Keratinocyte (primary cell): ENCODE measurements around the gene OTOS. TPM values are rescaled to one million over a fixed set of nuclear protein-coding genes. Genes with fewer than 3 reads are reported as not detected.

Experiments used
- DNase-seq: peaks from one replicate; pipeline ENCODE4 v3.0.0-alpha.2; 2011; ENCODE audit warnings: low read depth, missing footprints, low spot score
- FAIRE-seq: peaks from 2 replicates; lab custom pipeline; 2011; peaks lifted over from hg19 to GRCh38; lab: Jason Lieb, UNC
- H2AFZ ChIP-seq: 2 replicates; pipeline ENCODE4 v1.6.0; 2012; ENCODE audit warnings: low read length, control low read depth, inconsistent platforms; ENCODE audit not compliant: control insufficient read depth
- H3K27ac ChIP-seq: 2 replicates; pipeline ENCODE4 v1.5.1; 2011; ENCODE audit warnings: low read length; ENCODE audit not compliant: control insufficient read depth, insufficient read depth
- H3K27me3 ChIP-seq: 3 replicates; pipeline ENCODE4 v1.6.0; 2011; ENCODE audit warnings: low read length; ENCODE audit not compliant: control insufficient read depth, insufficient read depth; ENCODE audit errors: extremely low read depth
- H3K36me3 ChIP-seq, 2 experiments: 2 replicates in 1 of 2; 3 replicates in 1 of 2; pipeline ENCODE4 v1.5.1; 2011; ENCODE audit warnings: low read length in 2 of 2, mild to moderate bottlenecking in 1 of 2; ENCODE audit not compliant: control insufficient read depth in 2 of 2, insufficient read depth in 2 of 2; ENCODE audit errors: extremely low read depth in 1 of 2
- H3K4me1 ChIP-seq: 3 replicates; pipeline ENCODE4 v1.5.1; 2011; ENCODE audit warnings: low read length; ENCODE audit not compliant: control insufficient read depth, insufficient read depth; ENCODE audit errors: extremely low read depth
- H3K4me2 ChIP-seq: 3 replicates; pipeline ENCODE4 v1.6.0; 2011; ENCODE audit warnings: low read depth, low read length; ENCODE audit not compliant: control insufficient read depth, insufficient read depth; ENCODE audit errors: extremely low read depth
- H3K4me3 ChIP-seq, 3 experiments: fragments of 200-600 bp in 1 of 3; sonication (generic) in 1 of 3; 2 replicates in 2 of 3; 3 replicates in 1 of 3; pipeline ENCODE4 v1.5.1; 2011 to 2016; ENCODE audit warnings: low read length in 3 of 3, mild to moderate bottlenecking in 3 of 3, control low read depth in 2 of 3, inconsistent platforms in 1 of 3, low read depth in 1 of 3, mixed read lengths in 1 of 3, mixed run types in 1 of 3, moderate library complexity in 1 of 3; ENCODE audit not compliant: control insufficient read depth in 2 of 3, insufficient read depth in 2 of 3; ENCODE audit errors: extremely low read depth in 1 of 3
- H3K79me2 ChIP-seq: 2 replicates; pipeline ENCODE4 v1.6.0; 2012; ENCODE audit warnings: low read length; ENCODE audit not compliant: control insufficient read depth, insufficient read depth
- H3K9ac ChIP-seq: 3 replicates; pipeline ENCODE4 v1.6.0; 2011; ENCODE audit warnings: low read length; ENCODE audit not compliant: control insufficient read depth, insufficient read depth; ENCODE audit errors: extremely low read depth
- H3K9me1 ChIP-seq: 3 replicates; pipeline ENCODE4 v1.6.0; 2011; ENCODE audit warnings: low read length; ENCODE audit not compliant: control insufficient read depth, insufficient read depth; ENCODE audit errors: extremely low read depth
- H3K9me3 ChIP-seq: 2 replicates; pipeline ENCODE4 v1.5.1; 2012; ENCODE audit warnings: low read depth, low read length; ENCODE audit not compliant: control insufficient read depth
- H4K20me1 ChIP-seq: 3 replicates; pipeline ENCODE4 v1.6.0; 2011; ENCODE audit warnings: low read length; ENCODE audit not compliant: control insufficient read depth, insufficient read depth; ENCODE audit errors: extremely low read depth
- EZH2 ChIP-seq: IDR thresholded peaks from one replicate; pipeline ENCODE4 v1.6.1; 2012; ENCODE audit warnings: inconsistent platforms, mild to moderate bottlenecking, low read length, moderate library complexity
- dilution Hi-C: fragments of 300-500 bp; cut with MboI; formaldehyde crosslinking; loops from one replicate; pipeline ENCODE4 v1.7.0; 2020; ENCODE audit warnings: low sequenced_read_pairs; ENCODE audit not compliant: extremely low pct_ligation_motif_present
- polyA plus RNA-seq, 5 experiments: library from polyadenylated mRNA; depleted of rRNA in 3 of 5; stranded (reverse) in 3 of 5; stranded (forward) in 1 of 5; unstranded in 1 of 5; fragments of >200 nt; gene quantifications; 1 replicate in 1 of 5; 2 replicates in 3 of 5; 3 replicates in 1 of 5; pipeline versions ENCODE4 v1.2.1 to v1.2.3, GENCODE V29; 2011 to 2012; ENCODE audit warnings: missing spikeins in 2 of 5, low read depth in 1 of 5, low replicate concordance in 1 of 5
- TF ChIP-seq, protein P1 (sequence below), 3 experiments: IDR thresholded peaks in 1 of 3; conservative IDR thresholded peaks in 1 of 3; optimal IDR thresholded peaks in 1 of 3; 2 replicates in 2 of 3; 3 replicates in 1 of 3; pipeline versions ENCODE3 to v1.5.1; 2011; ENCODE audit warnings: low read length in 3 of 3, mild to moderate bottlenecking in 3 of 3, moderate library complexity in 2 of 3, control low read depth in 1 of 3, inconsistent platforms in 1 of 3; ENCODE audit not compliant: insufficient read depth in 2 of 3; ENCODE audit errors: extremely low read depth in 1 of 3

Gene OTOS
- polyA plus RNA-seq, 1 donor (not counting 4 experiments of a cell fraction or from before 2014, with no cell fraction given): not detected

DNA sequence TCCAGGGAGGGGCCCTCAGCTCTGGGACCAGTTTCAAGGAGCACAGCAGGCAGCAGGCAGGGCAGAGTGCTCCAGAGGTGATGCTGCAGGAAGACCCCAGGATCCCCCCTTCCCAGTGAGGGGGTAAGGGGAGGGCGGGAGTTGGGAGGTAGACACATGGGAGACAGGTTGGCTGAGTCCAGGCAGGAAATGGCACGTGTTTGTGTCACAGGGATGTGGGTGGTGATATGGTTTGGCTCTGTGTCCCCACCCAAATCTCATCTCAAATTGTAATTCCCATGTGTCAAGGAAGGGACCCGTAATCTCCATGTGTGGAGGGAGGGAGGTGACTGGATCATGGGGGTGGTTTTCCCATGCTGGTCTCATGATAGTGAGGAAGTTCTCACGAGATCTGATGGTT is 25.2 kb upstream of the OTOS start:
- H3K9ac ChIP-seq: no peak overlapping the region
- no peak overlapping the region for H3K4me2 ChIP-seq
- FAIRE-seq: no peak
- no peak overlapping the region for H3K27ac ChIP-seq
- no peak for DNase-seq
- H3K4me1 ChIP-seq: no peaks in the 10 kb centered on the region
- no peak overlapping the region for H3K4me3 ChIP-seq
- no peaks in the 10 kb centered on the region for H3K9me1 ChIP-seq
- H3K36me3 ChIP-seq: no peaks in the 10 kb centered on the region
- dilution Hi-C loops: no loop called here
- no peaks in the 10 kb centered on the region for H4K20me1 ChIP-seq
- no peaks in the 10 kb centered on the region for H3K79me2 ChIP-seq
- H3K27me3 ChIP-seq: peaks cover 10% of the 10 kb centered on the region
- TF ChIP-seq EZH2: no peak
- TF ChIP-seq, protein P1, sequence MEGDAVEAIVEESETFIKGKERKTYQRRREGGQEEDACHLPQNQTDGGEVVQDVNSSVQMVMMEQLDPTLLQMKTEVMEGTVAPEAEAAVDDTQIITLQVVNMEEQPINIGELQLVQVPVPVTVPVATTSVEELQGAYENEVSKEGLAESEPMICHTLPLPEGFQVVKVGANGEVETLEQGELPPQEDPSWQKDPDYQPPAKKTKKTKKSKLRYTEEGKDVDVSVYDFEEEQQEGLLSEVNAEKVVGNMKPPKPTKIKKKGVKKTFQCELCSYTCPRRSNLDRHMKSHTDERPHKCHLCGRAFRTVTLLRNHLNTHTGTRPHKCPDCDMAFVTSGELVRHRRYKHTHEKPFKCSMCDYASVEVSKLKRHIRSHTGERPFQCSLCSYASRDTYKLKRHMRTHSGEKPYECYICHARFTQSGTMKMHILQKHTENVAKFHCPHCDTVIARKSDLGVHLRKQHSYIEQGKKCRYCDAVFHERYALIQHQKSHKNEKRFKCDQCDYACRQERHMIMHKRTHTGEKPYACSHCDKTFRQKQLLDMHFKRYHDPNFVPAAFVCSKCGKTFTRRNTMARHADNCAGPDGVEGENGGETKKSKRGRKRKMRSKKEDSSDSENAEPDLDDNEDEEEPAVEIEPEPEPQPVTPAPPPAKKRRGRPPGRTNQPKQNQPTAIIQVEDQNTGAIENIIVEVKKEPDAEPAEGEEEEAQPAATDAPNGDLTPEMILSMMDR (optimal IDR thresholded peaks at IDR 0.05 in 1 of 3, IDR thresholded peaks at IDR 0.05 in 1 of 3, conservative IDR thresholded peaks at IDR 0.05 in 1 of 3; ENCODE audit: extremely low read depth in 1 of 3, insufficient read depth in 2 of 3, low read length in 3 of 3): no peak
- peaks cover 3% of the 10 kb centered on the region for H3K9me3 ChIP-seq
- H2AFZ ChIP-seq: no peak overlapping the region

DNA sequence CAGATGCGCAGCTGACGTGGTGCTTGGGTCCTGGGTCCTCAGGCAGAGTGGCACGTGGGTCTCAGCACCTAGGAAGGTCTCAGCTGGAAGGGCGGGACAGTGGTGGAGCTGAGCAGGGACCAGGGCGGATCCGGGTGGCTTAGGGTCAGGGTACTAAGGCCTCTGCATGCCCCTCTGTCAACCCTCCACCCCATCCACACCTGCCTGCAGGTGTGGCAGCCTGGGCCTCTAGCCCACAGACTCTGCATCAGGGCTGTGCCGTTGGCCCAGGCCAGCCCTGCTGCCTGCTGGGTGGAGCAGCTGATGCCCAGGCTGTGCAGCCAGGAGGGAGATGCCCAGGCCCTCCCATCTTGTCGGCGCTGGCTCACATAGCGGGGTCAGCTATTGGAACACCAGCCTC is 24.6 kb upstream of the OTOS start:
- Histone ChIP-seq H3K36me3 (no peaks in the 10 kb centered on the region), H3K79me2 (no peaks in the 10 kb centered on the region), H3K27ac (no peak overlapping the region), H4K20me1 (no peaks in the 10 kb centered on the region), H3K27me3 (peaks cover 10% of the 10 kb centered on the region), H3K9me3 (peaks cover 3% of the 10 kb centered on the region), H3K9ac (no peak overlapping the region), H3K4me1 (no peaks in the 10 kb centered on the region), H2AFZ (no peak overlapping the region), H3K4me2 (no peak overlapping the region), H3K9me1 (no peaks in the 10 kb centered on the region), H3K4me3 (no peak overlapping the region)
- DNase-seq: no peak
- TF ChIP-seq, protein P1 (optimal IDR thresholded peaks at IDR 0.05 in 1 of 3, IDR thresholded peaks at IDR 0.05 in 1 of 3, conservative IDR thresholded peaks at IDR 0.05 in 1 of 3; ENCODE audit: extremely low read depth in 1 of 3, insufficient read depth in 2 of 3, low read length in 3 of 3): no peak
- no peak for TF ChIP-seq EZH2
- no peak for FAIRE-seq
- dilution Hi-C loops: no loop called here
